Pons (tissue), 1 donor: ENCODE measurements around the gene OR2V1.
"Not testable (repeated sequence)": the region's sequence is repeated elsewhere in the genome, so short reads cannot be mapped to it uniquely, and the experiment has no call there.

ENCODE experiments used
- DNase-seq: peaks from one replicate; pipeline ENCODE4 v3.0.0-alpha.2; 2016; ENCODE audit warnings: low spot score

The OR2V1 gene

DNA sequence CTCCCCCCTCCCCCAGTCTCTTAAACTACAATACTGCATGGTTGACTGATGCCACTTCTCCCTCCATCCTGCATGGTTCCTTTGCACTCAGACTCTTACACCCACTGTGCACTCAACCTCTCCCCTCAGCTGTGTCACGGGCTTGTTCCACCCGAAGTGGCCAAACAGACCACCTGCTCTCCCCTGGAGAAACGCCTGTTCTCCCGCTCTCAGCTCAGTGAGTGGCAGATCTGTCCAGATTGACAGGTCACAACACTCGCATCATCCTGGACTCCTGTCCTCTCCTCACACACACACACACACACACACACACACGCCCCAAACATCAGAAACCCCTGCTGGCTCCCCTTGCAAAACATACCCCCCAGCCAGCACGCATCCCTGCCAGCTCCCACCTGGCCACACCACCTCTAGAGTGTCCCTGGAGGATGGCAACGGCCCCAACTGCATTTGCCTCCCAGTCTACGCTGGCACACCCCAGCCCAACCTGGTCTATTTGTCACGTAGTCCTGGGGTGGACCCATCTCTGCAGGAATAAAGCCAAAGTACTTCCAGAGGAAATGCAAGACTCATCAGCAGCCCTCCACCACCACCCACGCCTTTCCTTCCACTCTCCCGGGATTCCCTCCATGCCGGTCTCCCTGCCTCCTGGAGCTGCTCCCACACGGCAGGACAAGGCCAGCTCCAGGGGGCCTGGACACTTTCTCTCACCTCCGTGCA is 2.9 kb downstream of the OR2V1 start:
- DNase-seq, result no peak

- no peak for DNase-seq
Measured at GRCh38 chr5:181127456-181127855, 3.5 kb downstream of the OR2V1 start.

DNA sequence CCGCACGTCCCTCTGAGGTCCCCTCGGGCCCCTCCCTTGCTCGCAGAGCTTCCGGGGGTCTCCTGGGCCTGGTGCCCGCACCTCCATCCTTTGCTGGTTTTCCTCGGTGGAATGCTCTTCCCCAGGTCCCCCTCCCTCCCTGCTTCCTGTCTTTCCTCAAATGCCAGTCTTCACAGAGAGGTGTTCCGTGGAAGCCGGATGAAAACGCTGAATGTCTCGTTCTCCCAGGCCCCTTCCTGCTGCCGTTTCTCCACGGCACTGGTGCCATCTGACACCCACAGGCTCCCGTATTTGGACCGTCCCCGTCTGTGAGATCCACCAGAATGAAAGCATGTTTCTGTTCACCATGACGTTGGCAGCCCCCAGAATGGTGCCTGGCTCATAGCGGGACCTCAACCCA is 4.1 kb downstream of the OR2V1 start:
- no peak for DNase-seq

- no peak for DNase-seq
Measured at GRCh38 chr5:181124526-181124925, 6.4 kb downstream of the OR2V1 start.

- DNase-seq, result peak; percentile 13
Measured at GRCh38 chr5:181121675-181122561, 9.1 kb downstream of the OR2V1 start.

GRCh38 chr5:181120761-181121160 is 10.2 kb downstream of the OR2V1 start:
- no peak for DNase-seq

DNA sequence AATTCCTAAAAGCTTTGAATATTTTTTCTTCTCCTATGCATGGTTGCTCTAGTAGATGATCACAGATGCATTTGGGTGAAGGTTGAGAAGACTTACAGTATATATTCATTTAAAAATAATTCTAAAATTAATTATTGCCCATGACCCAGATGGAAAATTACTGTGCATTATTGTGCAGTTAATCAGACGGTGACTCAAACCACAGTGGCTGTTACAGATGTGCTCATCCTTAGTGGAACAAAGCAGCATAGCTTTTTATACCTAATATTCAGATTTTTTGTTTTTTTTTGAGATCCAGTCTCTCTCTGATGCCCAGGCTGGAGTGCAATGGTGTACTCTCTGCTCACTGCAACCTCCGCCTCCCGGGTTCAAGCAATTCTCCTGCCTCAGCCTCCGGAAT is 10.7 kb downstream of the OR2V1 start:
- DNase-seq, result no peak

DNA sequence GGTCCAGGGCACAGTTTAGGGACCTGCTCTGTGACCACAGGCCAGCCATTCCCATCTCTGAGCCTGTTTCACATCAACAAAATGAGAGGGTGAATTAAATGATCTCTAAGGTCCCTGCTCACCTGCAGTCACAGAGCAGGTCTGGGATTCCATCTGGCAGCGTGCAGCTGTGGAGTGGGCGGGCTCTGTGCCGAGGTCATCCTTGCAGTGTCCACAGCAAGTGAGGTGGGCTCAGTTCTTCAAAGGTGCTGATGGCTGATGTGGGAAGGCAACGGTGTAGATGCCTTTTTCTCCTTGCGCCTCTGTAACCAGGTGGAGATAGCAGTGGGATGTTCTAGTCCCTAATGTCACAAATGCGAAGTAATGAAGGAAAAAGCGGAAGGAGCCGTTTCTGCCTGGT is 11.9 kb downstream of the OR2V1 start:
- DNase-seq, result no peak

- DNase-seq, result no peak
Measured at GRCh38 chr5:181118369-181118768, 12.6 kb downstream of the OR2V1 start.

GRCh38 chr5:181114844-181115778 is 15.9 kb downstream of the OR2V1 start:
- no peak for DNase-seq

- no peak for DNase-seq
Measured at GRCh38 chr5:181114284-181114843, 16.6 kb downstream of the OR2V1 start.

DNA sequence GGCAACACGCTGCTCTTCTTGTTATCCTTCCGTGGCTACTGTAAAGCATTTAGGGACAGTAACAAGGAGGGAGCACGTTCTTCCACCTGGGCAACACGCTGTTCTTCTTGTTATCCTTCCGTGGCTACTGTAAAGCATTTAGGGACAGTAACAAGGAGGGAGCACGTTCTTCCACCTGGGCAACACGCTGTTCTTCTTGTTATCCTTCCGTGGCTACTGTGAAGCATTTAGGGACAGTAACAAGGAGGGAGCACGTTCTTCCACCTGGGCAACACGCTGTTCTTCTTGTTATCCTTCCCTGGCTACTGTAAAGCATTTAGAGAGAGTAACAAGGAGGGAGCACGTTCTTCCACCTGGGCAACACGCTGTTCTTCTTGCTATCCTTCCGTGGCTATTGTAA is 17.4 kb downstream of the OR2V1 start:
- DNase-seq, result not testable (repeated sequence)

DNA sequence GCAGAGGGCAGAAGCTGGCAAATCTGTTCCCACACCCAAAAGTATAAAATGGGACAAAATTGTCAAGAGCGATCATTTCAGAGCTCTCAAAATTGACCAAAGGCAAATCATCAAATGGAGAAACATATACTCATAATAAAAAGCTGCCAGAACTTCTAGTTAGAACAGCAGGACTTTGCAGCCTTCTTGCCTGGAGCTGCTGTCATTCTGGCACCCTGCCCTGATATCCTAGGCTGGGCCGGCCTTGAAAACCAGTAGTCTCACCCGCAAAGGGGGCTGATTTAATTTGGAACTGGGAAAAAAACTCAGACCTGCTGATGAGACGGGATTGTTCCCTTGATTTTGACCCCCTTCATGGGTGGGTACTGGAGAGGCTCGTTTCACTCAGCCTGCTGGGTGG is 18.5 kb downstream of the OR2V1 start:
- no peak for DNase-seq

GRCh38 chr5:181111010-181111409 is 20.0 kb downstream of the OR2V1 start:
- DNase-seq, result no peak

DNA sequence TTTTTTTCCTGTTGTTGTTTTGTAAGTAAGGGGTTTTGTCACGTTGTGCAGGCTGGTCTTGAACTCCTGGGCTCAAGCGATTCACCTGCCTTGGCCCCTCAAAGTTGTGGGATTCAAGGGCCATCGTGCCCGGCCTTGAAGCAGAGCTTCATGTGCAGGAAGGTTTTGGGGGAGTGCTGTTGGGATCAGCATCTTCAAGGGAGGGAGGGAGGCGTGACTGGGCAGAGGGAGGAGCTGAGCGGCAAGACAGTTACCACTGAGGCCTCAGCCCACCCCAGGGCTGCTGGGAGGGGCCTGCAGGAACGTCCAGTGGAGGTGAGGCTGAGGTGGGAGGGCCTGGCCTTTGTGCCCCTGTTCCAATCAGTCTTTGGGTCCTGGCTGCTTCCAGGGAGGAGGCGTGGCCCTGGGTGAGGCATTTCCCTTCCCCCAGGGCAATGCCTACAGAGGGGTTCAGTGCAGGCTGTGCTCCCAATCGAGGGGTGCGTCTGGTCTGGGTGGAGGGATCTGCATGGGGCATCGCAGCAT is 21.4 kb downstream of the OR2V1 start:
- no peak for DNase-seq

GRCh38 chr5:181108578-181109165 is 22.3 kb downstream of the OR2V1 start:
- no peak for DNase-seq

DNA sequence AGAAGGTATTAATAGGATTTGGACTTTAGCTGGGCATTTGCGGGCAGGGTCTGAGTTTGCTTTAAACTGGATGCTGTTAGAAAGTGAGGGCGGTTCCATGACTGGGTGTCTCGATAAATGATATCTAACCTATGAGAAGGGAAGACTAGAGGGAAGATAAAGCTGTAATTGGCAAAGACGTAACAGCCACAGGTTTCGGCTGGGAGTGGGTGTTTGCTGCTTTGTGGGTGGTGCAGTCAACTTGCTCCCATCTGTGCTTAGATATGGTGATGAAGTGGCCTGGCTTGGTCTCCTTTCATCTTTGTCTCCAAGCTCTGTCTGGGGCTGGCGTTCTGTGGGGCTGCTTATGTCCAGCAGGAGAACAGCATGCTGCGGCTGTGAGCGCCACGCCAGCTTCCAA is 23.3 kb downstream of the OR2V1 start:
- DNase-seq, result no peak

GRCh38 chr5:181105391-181106025 is 25.5 kb downstream of the OR2V1 start:
- no peak for DNase-seq

DNA sequence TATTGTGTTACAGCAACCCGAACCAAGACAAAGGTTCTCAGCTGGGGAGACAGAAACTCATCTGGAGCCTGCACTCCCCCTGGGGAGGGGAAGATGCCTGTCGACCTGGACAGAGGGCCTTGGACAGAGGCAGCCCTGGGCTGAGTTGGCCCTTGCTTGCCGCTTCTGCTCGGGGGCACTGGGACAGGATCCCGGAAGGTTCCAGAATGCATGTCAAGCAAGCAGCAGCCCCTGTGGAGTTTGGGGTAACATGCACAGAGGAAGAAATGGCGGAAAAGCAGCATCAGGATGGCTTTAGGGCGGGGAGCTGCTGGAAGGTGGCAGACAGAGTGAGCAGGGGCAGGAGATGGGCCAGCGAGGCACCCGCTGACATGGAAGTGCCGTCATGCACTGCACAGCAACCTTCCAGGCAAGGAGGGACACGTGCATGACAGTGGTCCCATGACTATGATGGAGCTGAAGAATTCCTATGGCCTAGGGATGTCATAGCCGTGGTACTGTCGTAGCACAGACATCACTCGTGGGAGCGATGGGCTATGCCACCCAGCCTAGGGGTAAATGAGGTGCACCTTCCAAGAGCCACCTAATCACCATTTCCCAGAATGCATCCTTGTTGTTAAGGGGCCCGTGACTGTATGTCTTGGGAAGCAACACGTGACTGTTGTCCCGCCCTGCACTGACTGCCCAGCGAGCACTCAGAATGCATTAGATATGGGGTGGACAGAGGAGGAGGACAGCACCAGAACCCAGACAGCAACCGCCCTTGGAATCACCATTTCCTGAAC is 26.2 kb downstream of the OR2V1 start:
- not testable (repeated sequence) for DNase-seq

DNA sequence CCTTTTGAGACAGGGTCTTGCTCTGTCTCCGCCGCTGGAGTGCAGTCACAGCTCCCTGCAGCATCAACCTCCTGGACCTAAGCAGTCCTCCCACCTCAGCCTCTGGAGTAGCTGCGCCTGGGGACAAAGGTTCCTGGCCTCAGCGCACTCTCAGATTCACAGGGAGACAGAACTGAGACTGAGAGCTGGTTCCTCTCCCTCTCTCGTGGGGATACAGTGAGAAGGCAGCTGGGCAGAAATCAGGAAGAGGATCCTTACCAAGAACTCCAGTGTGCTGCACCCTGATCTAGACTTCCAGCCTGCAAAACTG is 26.8 kb downstream of the OR2V1 start:
- not testable (repeated sequence) for DNase-seq
